Measurements from ENCODE around the gene NEGR1.

The NEGR1 gene

DNA sequence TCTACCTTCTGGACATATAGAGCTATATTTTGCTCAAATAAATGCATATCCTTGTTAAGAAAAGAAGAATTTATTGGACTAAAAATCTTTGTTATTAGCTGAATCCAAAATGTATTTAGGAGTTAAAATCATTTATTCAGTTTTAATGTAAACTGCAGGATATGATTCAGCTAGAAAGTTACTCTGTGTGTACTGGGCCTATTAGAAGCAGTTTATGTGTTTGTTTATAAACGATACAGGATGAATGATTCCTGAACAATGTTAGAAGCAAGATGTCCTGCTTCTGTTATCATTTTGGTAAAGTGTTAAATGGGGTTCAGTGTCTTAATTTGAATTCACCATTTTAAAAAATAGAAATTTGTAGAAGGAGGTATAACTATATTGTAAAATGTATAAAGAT, 652.3 kb downstream of the NEGR1 start:
- DNase-seq (ENCODE audit: low read depth in 2 of 2), result no peak

GRCh38 chr1:71625004-71625403, 657.3 kb downstream of the NEGR1 start:
- DNase-seq (ENCODE audit: low read depth in 2 of 2), result no peak

DNA sequence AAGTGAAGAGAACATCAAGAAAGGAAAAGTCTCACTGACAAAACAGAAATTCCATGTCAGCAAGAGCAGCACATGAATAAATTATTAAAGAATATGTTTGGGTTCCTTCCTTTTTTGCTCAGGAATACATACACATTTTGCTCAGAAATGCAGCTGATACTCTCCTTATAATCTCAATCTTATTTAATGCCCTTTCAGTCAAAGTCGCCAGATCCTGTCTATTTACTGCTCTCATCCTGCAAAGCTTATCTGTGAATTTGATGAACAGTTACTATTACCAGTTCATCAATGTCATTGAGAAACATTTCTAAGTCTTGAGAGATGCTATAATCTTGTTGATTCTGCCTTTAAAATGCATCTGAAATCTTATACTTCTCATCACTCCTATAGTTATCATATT, 658.5 kb downstream of the NEGR1 start:
- DNase-seq (ENCODE audit: low read depth in 2 of 2), result no peak

- no peak for DNase-seq (ENCODE audit: low read depth in 2 of 2)
These were observed 660.6 kb downstream of the NEGR1 start for GRCh38 chr1:71621785-71622184.

- DNase-seq (ENCODE audit: low read depth in 2 of 2), result no peak
These were observed 663.4 kb downstream of the NEGR1 start for GRCh38 chr1:71618766-71619530.

- DNase-seq (ENCODE audit: low read depth in 2 of 2), result no peak
These were observed 664.1 kb downstream of the NEGR1 start for GRCh38 chr1:71618191-71618590.

- no peak for DNase-seq (ENCODE audit: low read depth in 2 of 2)
These were observed 671.9 kb downstream of the NEGR1 start for GRCh38 chr1:71610476-71610875.

GRCh38 chr1:71603044-71603776, 679.1 kb downstream of the NEGR1 start:
- DNase-seq (ENCODE audit: low read depth in 2 of 2), result no peak

GRCh38 chr1:71600023-71600422, 682.3 kb downstream of the NEGR1 start:
- DNase-seq (ENCODE audit: low read depth in 2 of 2), result no peak

GRCh38 chr1:71599306-71599705, 683.0 kb downstream of the NEGR1 start:
- no peak for DNase-seq (ENCODE audit: low read depth in 2 of 2)

DNA sequence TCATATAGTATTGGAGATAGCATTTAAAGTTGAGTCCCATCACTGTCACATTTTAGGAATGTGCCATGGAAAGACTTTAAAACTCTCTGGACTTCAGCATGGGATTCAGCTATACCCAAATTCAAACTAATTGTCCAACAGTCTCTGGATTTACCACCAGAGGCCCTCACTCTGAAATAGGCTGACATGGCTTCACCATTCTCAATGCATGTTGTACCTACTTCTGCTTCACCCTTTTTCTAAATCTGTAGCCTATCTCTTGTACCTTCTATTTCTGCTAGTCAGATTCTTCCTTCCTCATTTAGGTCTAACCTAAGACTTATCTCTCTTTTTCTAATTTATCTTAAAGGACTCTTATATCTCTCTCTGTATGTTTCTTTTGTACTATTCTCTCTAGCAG, 688.8 kb downstream of the NEGR1 start:
- DNase-seq (ENCODE audit: low read depth in 2 of 2), result no peak

- DNase-seq (ENCODE audit: low read depth in 2 of 2), result no peak
These were observed 689.6 kb downstream of the NEGR1 start for GRCh38 chr1:71592646-71593274.

DNA sequence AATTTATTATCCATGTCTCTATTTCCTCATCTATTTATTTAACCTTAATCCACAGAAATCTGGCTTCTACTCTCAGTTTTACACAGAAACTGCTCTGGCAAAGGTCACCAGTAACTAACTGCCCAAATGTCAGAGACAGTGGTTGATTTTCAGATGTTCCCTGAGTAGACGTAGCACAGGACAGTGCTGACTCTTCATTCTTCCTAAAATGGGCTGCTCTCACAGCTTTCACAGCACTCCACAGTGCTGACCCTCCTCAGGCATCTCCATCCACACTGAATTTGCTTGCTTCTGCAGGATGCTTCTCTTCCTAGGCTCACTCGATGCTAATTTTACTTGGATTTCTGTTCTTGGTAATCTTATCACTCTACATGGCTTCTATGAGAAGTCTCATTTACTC, 693.3 kb downstream of the NEGR1 start:
- no peak for DNase-seq (ENCODE audit: low read depth in 2 of 2)

DNA sequence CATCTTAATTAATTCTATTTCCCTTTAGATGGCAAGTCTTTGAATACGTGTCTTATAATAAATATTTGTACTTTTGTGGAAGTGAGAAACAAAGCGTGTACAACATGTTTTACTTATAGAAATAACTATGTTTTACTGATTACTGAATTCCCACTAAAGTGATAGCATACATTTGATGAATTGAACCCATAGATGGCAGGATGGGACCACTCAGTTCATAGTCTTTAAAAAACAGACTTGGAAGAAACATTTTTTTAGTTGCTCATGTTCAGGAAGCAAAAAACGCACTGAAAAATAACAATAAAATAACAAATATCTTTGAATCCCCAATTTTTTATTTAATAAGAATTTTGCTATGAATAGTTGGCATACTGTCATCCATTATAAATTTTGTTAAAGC, 694.4 kb downstream of the NEGR1 start:
- no peak for DNase-seq (ENCODE audit: low read depth in 2 of 2)

DNA sequence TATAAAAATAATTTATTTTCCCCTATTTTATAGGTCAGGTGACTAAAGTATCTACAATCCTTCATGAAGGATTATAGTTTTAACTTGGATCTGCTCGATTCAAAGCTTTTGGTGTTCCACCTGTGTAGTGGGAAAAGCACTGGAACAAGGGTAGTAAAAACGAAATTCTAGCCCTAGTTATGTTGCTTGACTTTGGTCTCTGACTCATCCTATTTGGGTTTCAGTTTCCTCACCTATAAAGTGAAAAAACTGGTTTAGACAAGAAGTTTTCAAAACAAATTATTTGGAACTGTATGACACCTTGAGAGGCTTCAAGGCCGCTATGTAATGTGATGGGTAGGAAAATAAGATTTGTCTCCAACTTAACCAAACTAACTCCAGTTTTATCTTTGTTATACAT, 696.3 kb downstream of the NEGR1 start:
- no peak for DNase-seq (ENCODE audit: low read depth in 2 of 2)

DNA sequence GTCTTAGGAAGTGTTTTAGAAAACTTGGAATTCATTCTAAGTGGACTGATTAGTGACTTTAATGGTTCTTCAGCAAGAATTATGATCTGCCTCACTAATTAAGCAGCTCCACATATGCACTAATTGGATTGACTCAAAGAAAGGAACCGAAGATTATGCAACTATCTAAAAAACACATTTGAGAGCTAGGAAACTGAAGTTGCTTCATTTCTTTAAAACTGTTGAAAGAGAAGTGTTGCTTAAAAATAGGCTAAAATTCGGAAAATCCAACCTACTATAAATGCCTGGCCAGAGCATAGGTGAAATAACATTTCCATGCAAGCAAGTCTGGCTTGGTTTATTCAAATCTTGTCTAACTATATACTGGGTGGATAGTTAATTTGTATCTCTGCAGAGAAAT, 698.6 kb downstream of the NEGR1 start:
- no peak for DNase-seq (ENCODE audit: low read depth in 2 of 2)

- no peak for DNase-seq (ENCODE audit: low read depth in 2 of 2)
These were observed 699.7 kb downstream of the NEGR1 start for GRCh38 chr1:71582673-71583072.

DNA sequence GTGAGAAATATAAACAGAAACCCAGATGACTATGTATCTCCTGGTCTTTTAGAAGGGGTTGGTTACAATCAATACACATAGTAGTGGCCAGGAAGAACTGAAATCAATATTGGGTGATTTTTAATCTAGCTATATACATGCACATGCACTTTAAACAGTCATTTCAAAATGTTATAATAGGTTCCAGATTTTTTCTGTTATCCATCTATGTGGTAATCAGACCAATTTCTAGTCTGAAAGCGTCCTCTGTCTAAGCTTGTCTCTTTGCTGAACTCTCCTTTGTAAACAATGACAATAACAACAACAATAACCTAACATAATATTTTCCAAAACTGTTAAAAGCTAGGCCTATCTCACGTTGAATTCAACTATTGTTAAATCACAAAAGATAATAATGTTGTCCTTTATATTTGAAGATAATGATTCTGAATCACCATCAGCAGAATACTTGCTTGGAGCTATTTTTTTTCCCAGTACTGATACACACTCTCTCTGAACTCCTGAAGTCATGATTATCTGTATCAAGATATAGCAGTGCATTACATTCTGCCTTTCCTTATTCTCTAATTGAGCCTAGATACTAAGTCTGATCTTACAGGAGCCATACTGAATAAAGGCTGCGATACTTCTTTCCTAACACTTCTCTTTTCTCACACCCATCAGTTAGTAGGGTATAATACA, 704.7 kb downstream of the NEGR1 start:
- no peak for DNase-seq (ENCODE audit: low read depth in 2 of 2)

DNA sequence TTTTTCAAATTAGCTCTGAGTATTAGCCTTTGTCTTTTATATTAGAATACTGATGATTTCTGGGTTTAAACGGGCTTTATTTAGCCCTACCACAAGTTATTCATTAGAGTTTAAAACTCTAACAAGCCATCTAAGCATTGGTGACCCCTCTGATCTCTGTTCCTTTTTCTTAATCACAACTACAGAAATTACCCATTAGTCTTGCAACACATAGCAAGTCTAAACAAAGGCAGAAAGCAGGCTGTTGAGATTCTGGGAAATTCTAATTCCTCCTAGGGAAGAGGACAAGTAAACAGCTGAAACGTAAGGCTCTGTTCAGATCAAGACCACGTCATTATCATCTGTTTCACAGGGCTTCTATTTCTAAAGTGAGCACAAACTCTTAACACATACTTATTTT, 710.3 kb downstream of the NEGR1 start:
- no peak for DNase-seq (ENCODE audit: low read depth in 2 of 2)

DNA sequence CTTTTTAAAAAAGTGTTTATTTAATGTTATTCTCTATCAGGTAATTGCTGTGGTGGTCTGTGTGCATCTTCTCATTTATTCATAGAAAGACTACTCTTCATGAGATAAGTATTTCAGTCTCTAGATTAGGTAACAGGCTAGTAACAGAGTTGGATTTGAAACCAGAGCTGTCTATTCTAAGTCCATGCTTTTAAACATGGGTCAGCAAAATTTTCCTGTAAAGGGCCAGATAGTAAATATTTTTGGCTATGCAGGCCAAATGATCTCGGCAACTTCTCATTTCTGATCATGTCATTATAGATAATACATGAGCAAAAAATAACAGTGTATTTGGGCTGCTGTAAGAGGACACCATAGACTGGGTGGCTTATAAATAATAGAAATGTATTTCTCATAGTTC, 715.9 kb downstream of the NEGR1 start:
- no peak for DNase-seq (ENCODE audit: low read depth in 2 of 2)

GRCh38 chr1:71565831-71566230, 716.5 kb downstream of the NEGR1 start:
- DNase-seq (ENCODE audit: low read depth in 2 of 2), result no peak

GRCh38 chr1:71565262-71565661, 717.1 kb downstream of the NEGR1 start:
- DNase-seq (ENCODE audit: low read depth in 2 of 2), result no peak
